ENCODE results near the gene IL1RAPL2.

Gene IL1RAPL2

GRCh38 chrX:105241056-105241455 is 675.1 kb downstream of the IL1RAPL2 start:
- no peaks in the 10 kb centered on the region for H3K27me3 ChIP-seq (ENCODE audit: insufficient read depth, insufficient read length)
- TF ChIP-seq YY1 (IDR thresholded peaks at IDR 0.05; ENCODE audit: insufficient read depth, insufficient read length): no peak
- TF ChIP-seq SUZ12 (IDR thresholded peaks at IDR 0.05; ENCODE audit: extremely low read depth, insufficient read depth, insufficient read length): no peak
- no peak for TF ChIP-seq ZNF274 (IDR thresholded peaks at IDR 0.05; ENCODE audit: low read depth, low read length)
- no peak overlapping the region for H3K4me3 ChIP-seq (ENCODE audit: insufficient read length, low read depth)
- no peaks in the 10 kb centered on the region for H3K9me3 ChIP-seq (ENCODE audit: insufficient read depth, low read length)
- no peak for DNase-seq (ENCODE audit: low read depth, low spot score)
- H3K36me3 ChIP-seq (ENCODE audit: insufficient read depth, insufficient read length, low read length): no peaks in the 10 kb centered on the region
- H3K4me1 ChIP-seq (ENCODE audit: insufficient read depth, insufficient read length): no peaks in the 10 kb centered on the region
- no peak overlapping the region for H3K9ac ChIP-seq (ENCODE audit: insufficient read length, low read depth)

- Histone ChIP-seq H3K4me1 (ENCODE audit: insufficient read depth, insufficient read length) (no peaks in the 10 kb centered on the region), H3K27me3 (ENCODE audit: insufficient read depth, insufficient read length) (no peaks in the 10 kb centered on the region), H3K36me3 (ENCODE audit: insufficient read depth, insufficient read length, low read length) (no peaks in the 10 kb centered on the region), H3K9ac (ENCODE audit: insufficient read length, low read depth) (no peak overlapping the region), H3K4me3 (ENCODE audit: insufficient read length, low read depth) (no peak overlapping the region), H3K9me3 (ENCODE audit: insufficient read depth, low read length) (no peaks in the 10 kb centered on the region)
- DNase-seq (ENCODE audit: low read depth, low spot score): no peak
- TF ChIP-seq ZNF274 (IDR thresholded peaks at IDR 0.05; ENCODE audit: low read depth, low read length) (no peak), SUZ12 (IDR thresholded peaks at IDR 0.05; ENCODE audit: extremely low read depth, insufficient read depth, insufficient read length) (no peak), YY1 (IDR thresholded peaks at IDR 0.05; ENCODE audit: insufficient read depth, insufficient read length) (no peak)
Observed at GRCh38 chrX:105260291-105261043, 694.5 kb downstream of the IL1RAPL2 start.

DNA sequence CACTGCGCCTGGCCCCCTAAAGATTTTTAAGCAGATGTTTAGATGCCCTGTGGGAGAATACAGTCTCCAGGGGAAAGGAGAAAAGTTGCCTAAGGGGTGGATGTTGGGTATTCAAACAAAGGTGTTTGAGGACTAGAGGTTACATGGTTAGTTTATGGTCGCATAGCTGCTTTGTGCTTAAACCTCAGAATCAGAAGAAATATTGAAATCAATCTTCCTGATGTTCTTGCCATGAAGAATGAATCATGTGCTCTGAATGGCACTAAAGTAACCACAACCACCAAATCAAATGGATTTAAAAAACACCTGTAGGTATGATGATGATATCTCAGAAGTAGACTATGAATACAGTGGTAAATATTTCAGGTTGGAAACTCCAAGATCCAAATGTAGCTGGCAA is 697.2 kb downstream of the IL1RAPL2 start:
- no peaks in the 10 kb centered on the region for H3K9me3 ChIP-seq (ENCODE audit: insufficient read depth, low read length)
- no peak for TF ChIP-seq YY1 (IDR thresholded peaks at IDR 0.05; ENCODE audit: insufficient read depth, insufficient read length)
- TF ChIP-seq ZNF274 (IDR thresholded peaks at IDR 0.05; ENCODE audit: low read depth, low read length): no peak
- TF ChIP-seq SUZ12 (IDR thresholded peaks at IDR 0.05; ENCODE audit: extremely low read depth, insufficient read depth, insufficient read length): no peak
- H3K9ac ChIP-seq (ENCODE audit: insufficient read length, low read depth): no peak overlapping the region
- no peak overlapping the region for H3K4me3 ChIP-seq (ENCODE audit: insufficient read length, low read depth)
- H3K36me3 ChIP-seq (ENCODE audit: insufficient read depth, insufficient read length, low read length): no peaks in the 10 kb centered on the region
- DNase-seq (ENCODE audit: low read depth, low spot score): no peak
- H3K4me1 ChIP-seq (ENCODE audit: insufficient read depth, insufficient read length): no peaks in the 10 kb centered on the region
- H3K27me3 ChIP-seq (ENCODE audit: insufficient read depth, insufficient read length): no peaks in the 10 kb centered on the region

GRCh38 chrX:105263801-105264200 is 697.8 kb downstream of the IL1RAPL2 start:
- no peak for DNase-seq (ENCODE audit: low read depth, low spot score)
- no peaks in the 10 kb centered on the region for H3K9me3 ChIP-seq (ENCODE audit: insufficient read depth, low read length)
- TF ChIP-seq ZNF274 (IDR thresholded peaks at IDR 0.05; ENCODE audit: low read depth, low read length) (no peak), YY1 (IDR thresholded peaks at IDR 0.05; ENCODE audit: insufficient read depth, insufficient read length) (no peak), SUZ12 (IDR thresholded peaks at IDR 0.05; ENCODE audit: extremely low read depth, insufficient read depth, insufficient read length) (no peak)
- H3K4me3 ChIP-seq (ENCODE audit: insufficient read length, low read depth): no peak overlapping the region
- no peak overlapping the region for H3K9ac ChIP-seq (ENCODE audit: insufficient read length, low read depth)
- no peaks in the 10 kb centered on the region for H3K36me3 ChIP-seq (ENCODE audit: insufficient read depth, insufficient read length, low read length)
- H3K4me1 ChIP-seq (ENCODE audit: insufficient read depth, insufficient read length): no peaks in the 10 kb centered on the region
- no peaks in the 10 kb centered on the region for H3K27me3 ChIP-seq (ENCODE audit: insufficient read depth, insufficient read length)

GRCh38 chrX:105265093-105265492 is 699.1 kb downstream of the IL1RAPL2 start:
- Histone ChIP-seq H3K4me1 (ENCODE audit: insufficient read depth, insufficient read length) (no peaks in the 10 kb centered on the region), H3K27me3 (ENCODE audit: insufficient read depth, insufficient read length) (no peaks in the 10 kb centered on the region), H3K9ac (ENCODE audit: insufficient read length, low read depth) (no peak overlapping the region), H3K9me3 (ENCODE audit: insufficient read depth, low read length) (no peaks in the 10 kb centered on the region), H3K4me3 (ENCODE audit: insufficient read length, low read depth) (no peak overlapping the region), H3K36me3 (ENCODE audit: insufficient read depth, insufficient read length, low read length) (no peaks in the 10 kb centered on the region)
- no peak for DNase-seq (ENCODE audit: low read depth, low spot score)
- TF ChIP-seq ZNF274 (IDR thresholded peaks at IDR 0.05; ENCODE audit: low read depth, low read length) (no peak), YY1 (IDR thresholded peaks at IDR 0.05; ENCODE audit: insufficient read depth, insufficient read length) (no peak), SUZ12 (IDR thresholded peaks at IDR 0.05; ENCODE audit: extremely low read depth, insufficient read depth, insufficient read length) (no peak)

GRCh38 chrX:105266456-105266855 is 700.5 kb downstream of the IL1RAPL2 start:
- no peak overlapping the region for H3K4me3 ChIP-seq (ENCODE audit: insufficient read length, low read depth)
- no peak for DNase-seq (ENCODE audit: low read depth, low spot score)
- no peaks in the 10 kb centered on the region for H3K27me3 ChIP-seq (ENCODE audit: insufficient read depth, insufficient read length)
- no peak overlapping the region for H3K9ac ChIP-seq (ENCODE audit: insufficient read length, low read depth)
- H3K9me3 ChIP-seq (ENCODE audit: insufficient read depth, low read length): no peaks in the 10 kb centered on the region
- TF ChIP-seq SUZ12 (IDR thresholded peaks at IDR 0.05; ENCODE audit: extremely low read depth, insufficient read depth, insufficient read length) (no peak), YY1 (IDR thresholded peaks at IDR 0.05; ENCODE audit: insufficient read depth, insufficient read length) (no peak), ZNF274 (IDR thresholded peaks at IDR 0.05; ENCODE audit: low read depth, low read length) (no peak)
- no peaks in the 10 kb centered on the region for H3K4me1 ChIP-seq (ENCODE audit: insufficient read depth, insufficient read length)
- H3K36me3 ChIP-seq (ENCODE audit: insufficient read depth, insufficient read length, low read length): no peaks in the 10 kb centered on the region

DNA sequence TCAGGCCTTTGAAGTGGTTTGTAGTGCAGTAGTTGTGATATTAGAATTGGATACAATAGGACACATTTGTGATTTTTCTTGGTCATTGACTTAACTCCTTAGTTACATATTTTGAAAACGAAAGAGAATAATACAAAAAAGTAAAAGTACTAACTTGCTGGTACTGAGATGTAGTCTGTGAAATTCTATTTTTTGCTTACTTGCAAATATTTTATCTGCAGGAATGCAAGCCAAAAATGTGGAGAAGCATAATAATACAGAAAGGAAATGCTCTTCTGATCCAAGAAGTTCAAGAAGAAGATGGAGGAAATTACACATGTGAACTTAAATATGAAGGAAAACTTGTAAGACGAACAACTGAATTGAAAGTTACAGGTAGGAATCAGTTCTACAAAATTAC is 701.2 kb downstream of the IL1RAPL2 start:
- H3K27me3 ChIP-seq (ENCODE audit: insufficient read depth, insufficient read length): no peaks in the 10 kb centered on the region
- H3K4me3 ChIP-seq (ENCODE audit: insufficient read length, low read depth): no peak overlapping the region
- TF ChIP-seq ZNF274 (IDR thresholded peaks at IDR 0.05; ENCODE audit: low read depth, low read length) (no peak), YY1 (IDR thresholded peaks at IDR 0.05; ENCODE audit: insufficient read depth, insufficient read length) (no peak), SUZ12 (IDR thresholded peaks at IDR 0.05; ENCODE audit: extremely low read depth, insufficient read depth, insufficient read length) (no peak)
- no peak for DNase-seq (ENCODE audit: low read depth, low spot score)
- no peaks in the 10 kb centered on the region for H3K9me3 ChIP-seq (ENCODE audit: insufficient read depth, low read length)
- no peaks in the 10 kb centered on the region for H3K4me1 ChIP-seq (ENCODE audit: insufficient read depth, insufficient read length)
- H3K9ac ChIP-seq (ENCODE audit: insufficient read length, low read depth): no peak overlapping the region
- no peaks in the 10 kb centered on the region for H3K36me3 ChIP-seq (ENCODE audit: insufficient read depth, insufficient read length, low read length)

All from NT2/D1 (cell line).